ENCODE measurements around the gene EPYC.
"Not testable (repeated sequence)": the region's sequence is repeated elsewhere in the genome, so short reads cannot be mapped to it uniquely, and the experiment has no call there.

The EPYC gene

GRCh38 chr12:90989686-90990111 is 15.1 kb downstream of the EPYC start:
- no peak for FAIRE-seq

- no peak for FAIRE-seq
These were observed 17.3 kb downstream of the EPYC start for GRCh38 chr12:90987520-90987919.

GRCh38 chr12:90987101-90987500 is 17.7 kb downstream of the EPYC start:
- FAIRE-seq, result no peak

- FAIRE-seq, result not testable (repeated sequence)
These were observed 19.4 kb downstream of the EPYC start for GRCh38 chr12:90985331-90985730.

- no peak for FAIRE-seq
These were observed 20.7 kb downstream of the EPYC start for GRCh38 chr12:90984114-90984513.

GRCh38 chr12:90982170-90982569 is 22.6 kb downstream of the EPYC start:
- no peak for FAIRE-seq

GRCh38 chr12:90979951-90980350 is 24.8 kb downstream of the EPYC start:
- FAIRE-seq, result peak; percentile 99

- FAIRE-seq, result no peak
These were observed 25.8 kb downstream of the EPYC start for GRCh38 chr12:90979019-90979418.

GRCh38 chr12:90978117-90978770 is 26.5 kb downstream of the EPYC start:
- no peak for FAIRE-seq

GRCh38 chr12:90977224-90977623 is 27.5 kb downstream of the EPYC start:
- FAIRE-seq, result peak; percentile 82

GRCh38 chr12:90974286-90974685 is 30.5 kb downstream of the EPYC start:
- FAIRE-seq, result no peak

- FAIRE-seq, result no peak
These were observed 32.5 kb downstream of the EPYC start for GRCh38 chr12:90972226-90972625.

- no peak for FAIRE-seq
These were observed 33.9 kb downstream of the EPYC start for GRCh38 chr12:90970911-90971310.

GRCh38 chr12:90970471-90970870 is 34.3 kb downstream of the EPYC start:
- FAIRE-seq, result no peak

- no peak for FAIRE-seq
These were observed 34.9 kb downstream of the EPYC start for GRCh38 chr12:90969851-90970250.

GRCh38 chr12:90969346-90969745 is 35.4 kb downstream of the EPYC start:
- FAIRE-seq, result no peak

- peak; percentile 59 for FAIRE-seq
These were observed 39.6 kb downstream of the EPYC start for GRCh38 chr12:90965204-90965603.

GRCh38 chr12:90964616-90965015 is 40.2 kb downstream of the EPYC start:
- no peak for FAIRE-seq

GRCh38 chr12:90963946-90964345 is 40.8 kb downstream of the EPYC start:
- FAIRE-seq, result no peak

GRCh38 chr12:90961154-90961553 is 43.6 kb downstream of the EPYC start:
- no peak for FAIRE-seq

- peak; percentile 97 for FAIRE-seq
These were observed 45.1 kb downstream of the EPYC start for GRCh38 chr12:90959538-90960139.

GRCh38 chr12:90959032-90959431 is 45.7 kb downstream of the EPYC start:
- no peak for FAIRE-seq

GRCh38 chr12:90958347-90958746 is 46.4 kb downstream of the EPYC start:
- no peak for FAIRE-seq

GRCh38 chr12:90954921-90955320 is 49.9 kb downstream of the EPYC start, which contains the start of gene CCER1:
TSS of gene CCER1 (minus strand) at chr12:90955176. CDS start at chr12:90954742, 434 bp downstream.
- no peak for FAIRE-seq

GRCh38 chr12:90954428-90954827 is 50.3 kb downstream of the EPYC start:
- FAIRE-seq, result no peak

Measured in TTC549 (cell line).